Activated CD8-positive, alpha-beta T cell treated with anti-CD3 and anti-CD28 coated beads for 36 hours (primary cell): Measurements from ENCODE around the gene NRBP1. TPM values are rescaled to one million over a fixed set of nuclear protein-coding genes. Genes with fewer than 3 reads are reported as not detected.

Source experiments
- ATAC-seq: fragments of 200-7000 bp; cut with Tn5 transposase; one replicate; pipeline ENCODE4 v1.10.0; 2021; ENCODE audit warnings: mild to moderate bottlenecking, moderate library complexity
- CTCF ChIA-PET: fragments of 350-600 bp; sonication (Branson Sonifier 250); formaldehyde crosslinking; loops from one replicate; lab custom pipeline; 2021; ENCODE audit warnings: antibody characterized with exemption; lab: Charles Lee
- POLR2A ChIA-PET: fragments of 350-600 bp; sonication (Branson Sonifier 250); formaldehyde crosslinking; loops from one replicate; lab custom pipeline; 2021; ENCODE audit warnings: antibody characterized with exemption; lab: Charles Lee
- DNase-seq: peaks from one replicate; pipeline ENCODE4 v3.0.0-alpha.2; 2020
- H3K27ac Mint-ChIP-seq: one replicate; pipeline ENCODE4 v1.8.0; 2021; ENCODE audit warnings: mild to moderate bottlenecking, mixed read lengths
- H3K27me3 Mint-ChIP-seq: one replicate; pipeline ENCODE4 v1.8.0; 2021; ENCODE audit warnings: mixed read lengths
- H3K36me3 Mint-ChIP-seq: one replicate; pipeline ENCODE4 v1.8.0; 2021; ENCODE audit warnings: low read depth, mixed read lengths
- H3K4me1 Mint-ChIP-seq: one replicate; pipeline ENCODE4 v1.8.0; 2021; ENCODE audit warnings: low read depth, mixed read lengths
- H3K4me3 Mint-ChIP-seq: one replicate; pipeline ENCODE4 v1.8.0; 2021; ENCODE audit warnings: mild to moderate bottlenecking, moderate library complexity, mixed read lengths
- H3K9me3 Mint-ChIP-seq: one replicate; pipeline ENCODE4 v1.8.0; 2021; ENCODE audit warnings: mixed read lengths
- intact Hi-C: fragments of 100-400 bp; cut with micrococcal nuclease; formaldehyde crosslinking; loops from one replicate; pipeline ENCODE4 v1.10.0; 2022
- total RNA-seq, 2 experiments: library from RNA; stranded (reverse); gene quantifications; one replicate each; pipeline ENCODE4 v1.2.3, GENCODE V29; 2021
- TF ChIP-seq, protein P1 (sequence below): fragments of 200-600 bp; IDR thresholded peaks from one replicate; pipeline ENCODE4 v1.8.0; 2022; ENCODE audit warnings: antibody characterized with exemption, mild to moderate bottlenecking

Gene NRBP1
- total RNA-seq, 2 experiments from 2014 or later = 60.5 to 62.1 TPM

DNA sequence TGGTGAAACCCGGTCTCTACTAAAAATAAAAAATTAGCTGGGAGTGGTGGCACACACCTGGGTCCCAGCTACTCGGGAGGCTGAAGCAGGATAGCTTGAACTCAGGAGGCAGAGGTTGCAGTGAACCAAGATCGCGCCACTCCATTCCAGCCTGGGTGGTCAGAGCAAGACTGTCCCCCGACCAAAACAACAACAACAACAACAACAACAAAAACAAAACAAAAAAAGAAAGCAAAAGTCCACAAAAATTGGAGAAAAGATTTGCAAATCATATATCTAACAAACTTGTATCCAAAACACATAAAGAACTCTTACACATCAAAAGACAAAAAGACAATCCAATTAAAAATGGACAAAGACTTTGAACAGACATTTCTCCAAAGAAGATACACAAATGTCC lies 29.5 kb upstream of the NRBP1 start:
- ChIA-PET CTCF (interaction anchor here (1.6 kb wide), 1 partner anchor 11 kb away, joined by 3 read pairs; no protein-coding TSS in a partner anchor), POLR2A (interaction anchor here (1.8 kb wide), 1 partner anchor 19 kb away, joined by 3 read pairs; no protein-coding TSS in a partner anchor)
- TF ChIP-seq, protein P1, sequence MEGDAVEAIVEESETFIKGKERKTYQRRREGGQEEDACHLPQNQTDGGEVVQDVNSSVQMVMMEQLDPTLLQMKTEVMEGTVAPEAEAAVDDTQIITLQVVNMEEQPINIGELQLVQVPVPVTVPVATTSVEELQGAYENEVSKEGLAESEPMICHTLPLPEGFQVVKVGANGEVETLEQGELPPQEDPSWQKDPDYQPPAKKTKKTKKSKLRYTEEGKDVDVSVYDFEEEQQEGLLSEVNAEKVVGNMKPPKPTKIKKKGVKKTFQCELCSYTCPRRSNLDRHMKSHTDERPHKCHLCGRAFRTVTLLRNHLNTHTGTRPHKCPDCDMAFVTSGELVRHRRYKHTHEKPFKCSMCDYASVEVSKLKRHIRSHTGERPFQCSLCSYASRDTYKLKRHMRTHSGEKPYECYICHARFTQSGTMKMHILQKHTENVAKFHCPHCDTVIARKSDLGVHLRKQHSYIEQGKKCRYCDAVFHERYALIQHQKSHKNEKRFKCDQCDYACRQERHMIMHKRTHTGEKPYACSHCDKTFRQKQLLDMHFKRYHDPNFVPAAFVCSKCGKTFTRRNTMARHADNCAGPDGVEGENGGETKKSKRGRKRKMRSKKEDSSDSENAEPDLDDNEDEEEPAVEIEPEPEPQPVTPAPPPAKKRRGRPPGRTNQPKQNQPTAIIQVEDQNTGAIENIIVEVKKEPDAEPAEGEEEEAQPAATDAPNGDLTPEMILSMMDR = no peak
- no peaks in the 10 kb centered on the region for H3K27me3 Mint-ChIP-seq
- no peak overlapping the region for H3K27ac Mint-ChIP-seq
- intact Hi-C loops = no loop called here
- ATAC-seq (no peak), DNase-seq (no peak)
- peaks cover 35% of the 10 kb centered on the region for H3K36me3 Mint-ChIP-seq
- H3K9me3 Mint-ChIP-seq = no peaks in the 10 kb centered on the region
- H3K4me3 Mint-ChIP-seq = no peak overlapping the region
- H3K4me1 Mint-ChIP-seq = peaks cover 32% of the 10 kb centered on the region

DNA sequence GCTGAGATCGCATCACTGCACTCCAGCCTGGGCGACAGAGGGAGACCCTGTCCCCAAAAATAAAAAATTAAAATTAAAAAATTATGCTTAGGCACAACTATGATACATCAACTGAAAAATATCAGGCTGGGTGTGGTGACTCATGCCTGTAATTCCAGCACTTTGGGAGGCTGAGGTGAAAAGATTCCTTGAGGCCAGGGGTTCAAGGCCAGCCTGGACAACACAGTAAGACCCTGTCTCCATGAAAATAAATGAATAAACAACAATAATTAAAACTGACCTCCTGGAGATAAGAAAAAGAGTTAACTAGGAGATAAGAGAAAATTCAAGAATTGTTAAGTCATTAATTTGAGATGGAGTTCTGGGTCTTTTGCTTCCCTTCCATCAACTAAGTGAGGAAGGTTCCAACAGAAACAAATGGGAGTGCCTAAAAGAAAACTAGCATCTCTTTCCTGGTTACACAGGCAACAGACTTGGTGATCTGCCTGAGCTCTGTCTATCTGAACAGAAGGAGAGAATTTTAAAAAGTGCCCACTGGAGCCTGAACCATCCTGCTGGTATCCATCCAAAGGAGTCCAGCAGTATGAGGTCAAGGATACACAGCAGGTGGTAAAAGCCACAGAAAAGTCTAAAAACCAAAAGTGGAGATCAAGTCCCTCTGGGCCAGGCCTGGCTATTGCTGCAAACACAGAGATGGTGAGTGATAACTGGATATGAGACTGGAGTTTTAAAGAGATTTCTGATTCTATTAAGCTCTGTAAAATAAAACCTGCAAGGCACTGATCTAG lies 27.9 kb upstream of the NRBP1 start:
- POLR2A ChIA-PET = interaction anchor here (0.6 to 0.9 kb wide), 4 partner anchors 9 to 584 kb away, joined by 3 to 6 read pairs (median 3); partner anchors contain the start of gene PPM1G
- Mint-ChIP-seq H3K9me3 (no peaks in the 10 kb centered on the region), H3K4me1 (peaks cover 40% of the 10 kb centered on the region), H3K27ac (no peak overlapping the region), H3K36me3 (peaks cover 34% of the 10 kb centered on the region), H3K4me3 (no peak overlapping the region), H3K27me3 (no peaks in the 10 kb centered on the region)
- no peak for ATAC-seq
- no peak for DNase-seq
- TF ChIP-seq, protein P1 = no peak
- CTCF ChIA-PET = interaction anchor here (0.9 to 1.5 kb wide), 2 partner anchors 15 to 31 kb away, joined by 4 read pairs; no protein-coding TSS in a partner anchor
- intact Hi-C loops = no loop called here

DNA sequence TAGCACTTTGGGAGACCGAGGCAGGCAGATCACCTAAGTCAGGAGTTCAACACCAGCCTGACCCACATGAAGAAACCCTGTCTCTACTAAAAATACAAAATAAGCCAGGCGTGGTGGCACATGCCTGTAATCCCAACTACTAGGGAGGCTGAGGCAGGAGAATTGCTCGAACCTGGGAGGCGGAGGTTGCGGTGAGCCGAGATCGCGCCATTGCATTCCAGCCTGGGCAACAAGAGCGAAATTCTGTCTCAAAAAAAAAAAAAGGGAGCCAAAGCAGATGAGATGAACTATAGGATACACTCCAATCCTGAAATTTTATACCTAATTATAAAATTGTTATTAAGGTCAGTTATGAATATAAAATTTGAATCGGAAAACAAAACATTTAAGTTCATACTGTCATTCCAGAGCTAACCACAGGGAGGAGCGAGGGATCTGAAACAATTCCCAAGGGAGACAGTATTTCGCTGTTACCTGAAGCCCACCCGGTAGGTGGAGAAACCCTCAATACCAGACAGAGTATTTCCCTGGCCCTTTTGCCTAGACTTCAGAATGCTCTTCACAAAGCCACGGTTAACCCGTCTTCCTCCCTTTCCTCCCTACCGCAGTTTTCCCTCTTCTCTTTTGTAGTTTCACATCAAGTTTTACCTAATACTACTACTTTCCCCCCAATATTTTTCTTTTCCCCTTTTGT lies 20.5 kb upstream of the NRBP1 start:
- ATAC-seq = no peak
- Mint-ChIP-seq H3K36me3 (peaks cover 26% of the 10 kb centered on the region), H3K27me3 (peaks cover 2% of the 10 kb centered on the region), H3K4me3 (peak overlapping the region; percentile 86), H3K27ac (peak overlapping the region; percentile 80), H3K9me3 (peaks cover 2% of the 10 kb centered on the region), H3K4me1 (peaks cover 43% of the 10 kb centered on the region)
- ChIA-PET CTCF (interaction anchor here (1.3 to 2.4 kb wide), 2 partner anchors 104 to 275 kb away, joined by 3 to 8 read pairs; no protein-coding TSS in a partner anchor), POLR2A (interaction anchor here (1.0 to 4.8 kb wide), 3 partner anchors 21 to 177 kb away, joined by 4 to 29 read pairs (median 6); partner anchors contain the start of genes NRBP1 and ZNF513)
- TF ChIP-seq, protein P1 = peak; percentile 28
- intact Hi-C loops = no loop called here
- DNase-seq = no peak

DNA sequence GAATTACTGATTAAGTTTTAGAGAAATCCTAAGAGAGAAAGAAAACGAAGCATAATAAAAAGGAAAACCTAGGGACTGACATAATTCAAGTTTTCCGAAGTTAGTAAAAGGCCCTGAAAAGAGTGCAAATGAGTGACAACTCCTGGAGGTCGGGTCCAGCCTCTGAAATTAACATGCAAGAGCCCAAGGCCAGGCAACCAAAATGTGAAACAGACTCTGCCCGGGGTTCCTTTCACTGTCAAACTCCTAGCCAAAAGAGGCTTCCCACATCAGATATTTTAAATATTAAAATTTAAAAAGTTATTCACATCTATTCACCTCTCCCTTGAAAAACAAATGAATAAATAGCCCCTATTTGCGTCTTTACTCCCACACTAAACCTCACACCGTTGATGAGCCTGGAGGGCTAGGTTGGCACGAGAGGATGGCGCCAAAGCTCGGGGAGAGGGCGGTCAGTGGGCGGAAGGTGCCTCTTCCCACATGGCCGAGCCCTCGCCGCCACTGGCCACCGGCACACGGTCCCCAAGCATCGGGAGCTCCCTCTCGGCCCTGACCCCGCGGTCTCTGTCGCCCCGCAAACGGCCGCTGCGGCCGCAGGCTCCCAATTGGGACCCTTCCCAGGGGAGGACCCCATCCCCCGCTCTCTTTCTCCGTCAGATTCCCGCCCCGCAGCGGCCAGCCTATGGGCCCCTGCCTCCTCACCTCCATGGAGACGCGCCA lies 19.7 kb upstream of the NRBP1 start:
- ATAC-seq (no peak), DNase-seq (peak; percentile 49)
- TF ChIP-seq, protein P1 = no peak
- CTCF ChIA-PET = interaction anchor here (2.2 to 2.4 kb wide), 2 partner anchors 20 to 275 kb away, joined by 8 to 19 read pairs; partner anchors contain the start of gene NRBP1
- intact Hi-C loops = no loop called here
- H3K27me3 Mint-ChIP-seq = peaks cover 2% of the 10 kb centered on the region
- H3K9me3 Mint-ChIP-seq = peaks cover 2% of the 10 kb centered on the region
- peak overlapping the region; percentile 86 for H3K4me3 Mint-ChIP-seq
- H3K4me1 Mint-ChIP-seq = peaks cover 39% of the 10 kb centered on the region
- peak overlapping the region; percentile 80 for H3K27ac Mint-ChIP-seq
- peaks cover 21% of the 10 kb centered on the region for H3K36me3 Mint-ChIP-seq
- POLR2A ChIA-PET = interaction anchor here (0.7 to 4.8 kb wide), 18 partner anchors 7 to 273 kb away, joined by 3 to 37 read pairs (median 5); partner anchors contain the start of genes CCDC121, EIF2B4, GTF3C2 and MPV17
